Fibroblast of lung (primary cell): ENCODE measurements around the gene PREP.

ENCODE experiments used
- CTCF ChIP-seq, 2 donors: IDR thresholded peaks in 1 of 2; conservative IDR thresholded peaks in 1 of 2; 1 replicate in 1 of 2; 2 replicates in 1 of 2; pipeline ENCODE4 v1.5.1; 2011 to 2012; ENCODE audit warnings: low read length in 2 of 2, control low read depth in 1 of 2, inconsistent platforms in 1 of 2, low read depth in 1 of 2, mild to moderate bottlenecking in 1 of 2
- EZH2 ChIP-seq: IDR thresholded peaks from 2 replicates; pipeline ENCODE4 v1.5.1; 2012; ENCODE audit warnings: low read length, control low read depth, mild to moderate bottlenecking; ENCODE audit errors: missing control alignments

GRCh38 chr6:105389543-105389942 is 13.3 kb downstream of the PREP start:
- no peak for TF ChIP-seq CTCF (conservative IDR thresholded peaks at IDR 0.05 in 1 of 2, IDR thresholded peaks at IDR 0.05 in 1 of 2; ENCODE audit: low read depth in 1 of 2, low read length in 2 of 2)
- no peak for TF ChIP-seq EZH2
